Fibroblast of villous mesenchyme (primary cell): ENCODE results near the gene APP. TPM values are rescaled to one million over a fixed set of nuclear protein-coding genes. Genes with fewer than 3 reads are reported as not detected.

Experiments
- DNase-seq: peaks from one replicate; pipeline ENCODE4 v3.0.0-alpha.2; 2010; ENCODE audit warnings: low read depth
- H3K4me3 ChIP-seq: 2 replicates; pipeline ENCODE4 v1.5.1; 2011; ENCODE audit warnings: low read depth, mild to moderate bottlenecking, low read length
- total RNA-seq: library from RNA; depleted of rRNA; stranded (reverse); fragments of >200 nt; gene quantifications from 2 replicates; pipeline ENCODE4 v1.2.3, GENCODE V29; 2012
- TF ChIP-seq, protein P1 (sequence below): IDR thresholded peaks from 2 replicates; pipeline ENCODE4 v1.5.1; 2012; ENCODE audit warnings: low read depth, mild to moderate bottlenecking, low read length; ENCODE audit not compliant: insufficient read depth

The APP gene
- total RNA-seq, 1 donor: 353 TPM

DNA sequence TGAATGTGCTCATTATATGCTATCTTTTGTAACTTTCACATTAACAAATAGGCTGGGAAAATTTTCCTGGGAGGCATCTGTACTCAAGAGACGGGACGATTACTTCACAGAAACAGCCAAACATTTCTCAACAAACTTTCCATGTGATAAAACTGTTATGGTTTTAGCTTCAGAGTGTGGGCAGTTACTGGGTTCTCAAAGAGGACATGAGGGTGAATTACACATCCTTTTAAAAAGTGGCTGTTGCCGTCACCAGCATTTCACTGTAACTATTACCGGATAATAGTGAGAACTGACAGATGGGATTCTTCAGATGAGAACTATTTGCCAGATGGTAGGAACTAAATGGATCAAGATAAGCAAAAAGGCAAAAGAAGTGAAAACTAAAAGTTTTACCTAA lies 109.1 kb downstream of the APP start:
- DNase-seq: peak; percentile 97
- H3K4me3 ChIP-seq: no peak overlapping the region
- TF ChIP-seq, protein P1, sequence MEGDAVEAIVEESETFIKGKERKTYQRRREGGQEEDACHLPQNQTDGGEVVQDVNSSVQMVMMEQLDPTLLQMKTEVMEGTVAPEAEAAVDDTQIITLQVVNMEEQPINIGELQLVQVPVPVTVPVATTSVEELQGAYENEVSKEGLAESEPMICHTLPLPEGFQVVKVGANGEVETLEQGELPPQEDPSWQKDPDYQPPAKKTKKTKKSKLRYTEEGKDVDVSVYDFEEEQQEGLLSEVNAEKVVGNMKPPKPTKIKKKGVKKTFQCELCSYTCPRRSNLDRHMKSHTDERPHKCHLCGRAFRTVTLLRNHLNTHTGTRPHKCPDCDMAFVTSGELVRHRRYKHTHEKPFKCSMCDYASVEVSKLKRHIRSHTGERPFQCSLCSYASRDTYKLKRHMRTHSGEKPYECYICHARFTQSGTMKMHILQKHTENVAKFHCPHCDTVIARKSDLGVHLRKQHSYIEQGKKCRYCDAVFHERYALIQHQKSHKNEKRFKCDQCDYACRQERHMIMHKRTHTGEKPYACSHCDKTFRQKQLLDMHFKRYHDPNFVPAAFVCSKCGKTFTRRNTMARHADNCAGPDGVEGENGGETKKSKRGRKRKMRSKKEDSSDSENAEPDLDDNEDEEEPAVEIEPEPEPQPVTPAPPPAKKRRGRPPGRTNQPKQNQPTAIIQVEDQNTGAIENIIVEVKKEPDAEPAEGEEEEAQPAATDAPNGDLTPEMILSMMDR: no peak

- no peak overlapping the region for H3K4me3 ChIP-seq
- DNase-seq: no peak
- TF ChIP-seq, protein P1: no peak
These were observed 110.0 kb downstream of the APP start for GRCh38 chr21:26060335-26061115.

GRCh38 chr21:26057477-26058170 lies 112.9 kb downstream of the APP start:
- no peak overlapping the region for H3K4me3 ChIP-seq
- TF ChIP-seq, protein P1: no peak
- DNase-seq: no peak

- TF ChIP-seq, protein P1: no peak
- H3K4me3 ChIP-seq: no peak overlapping the region
- DNase-seq: peak; percentile 54
These were observed 114.7 kb downstream of the APP start for GRCh38 chr21:26055841-26056264.

DNA sequence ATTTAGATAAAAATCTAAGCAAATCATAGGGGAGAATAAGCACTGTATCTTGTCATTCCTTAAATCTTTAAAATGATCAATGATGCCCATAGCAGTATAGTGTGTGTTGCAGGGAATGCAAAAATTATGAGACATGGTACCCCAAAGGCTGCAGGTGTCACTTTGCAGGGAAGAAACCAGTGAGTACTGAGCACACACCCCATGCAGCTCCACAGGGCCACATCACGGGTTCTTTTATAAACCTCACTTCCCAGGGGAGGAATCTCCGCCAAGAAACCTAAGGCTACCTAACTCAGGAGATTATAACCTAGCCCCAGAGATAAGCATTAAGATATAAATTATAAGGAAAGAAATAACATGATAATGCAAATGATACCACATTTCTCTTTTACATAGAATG lies 115.6 kb downstream of the APP start:
- no peak for DNase-seq
- TF ChIP-seq, protein P1: no peak
- H3K4me3 ChIP-seq: no peak overlapping the region

GRCh38 chr21:26052057-26052456 lies 118.5 kb downstream of the APP start:
- no peak for DNase-seq
- no peak overlapping the region for H3K4me3 ChIP-seq
- TF ChIP-seq, protein P1: no peak
